GM10266 (cell line): ENCODE data around the gene SH3BP2.
A peak's percentile ranks its signal among the peaks of the same experiment; 100 is the strongest.
"Not testable (repeated sequence)": the region's sequence is repeated elsewhere in the genome, so short reads cannot be mapped to it uniquely, and the experiment has no call there.

Source experiments
- DNase-seq: peaks from one replicate; pipeline ENCODE4 v3.0.0; 2012; ENCODE audit errors: extremely low spot score
- TF ChIP-seq, protein P1 (sequence below): IDR thresholded peaks from 2 replicates; pipeline ENCODE4 v1.5.1; 2012; ENCODE audit warnings: mild to moderate bottlenecking, low read depth; ENCODE audit not compliant: control insufficient read depth, insufficient read depth; ENCODE audit errors: missing control alignments

SH3BP2 gene

DNA sequence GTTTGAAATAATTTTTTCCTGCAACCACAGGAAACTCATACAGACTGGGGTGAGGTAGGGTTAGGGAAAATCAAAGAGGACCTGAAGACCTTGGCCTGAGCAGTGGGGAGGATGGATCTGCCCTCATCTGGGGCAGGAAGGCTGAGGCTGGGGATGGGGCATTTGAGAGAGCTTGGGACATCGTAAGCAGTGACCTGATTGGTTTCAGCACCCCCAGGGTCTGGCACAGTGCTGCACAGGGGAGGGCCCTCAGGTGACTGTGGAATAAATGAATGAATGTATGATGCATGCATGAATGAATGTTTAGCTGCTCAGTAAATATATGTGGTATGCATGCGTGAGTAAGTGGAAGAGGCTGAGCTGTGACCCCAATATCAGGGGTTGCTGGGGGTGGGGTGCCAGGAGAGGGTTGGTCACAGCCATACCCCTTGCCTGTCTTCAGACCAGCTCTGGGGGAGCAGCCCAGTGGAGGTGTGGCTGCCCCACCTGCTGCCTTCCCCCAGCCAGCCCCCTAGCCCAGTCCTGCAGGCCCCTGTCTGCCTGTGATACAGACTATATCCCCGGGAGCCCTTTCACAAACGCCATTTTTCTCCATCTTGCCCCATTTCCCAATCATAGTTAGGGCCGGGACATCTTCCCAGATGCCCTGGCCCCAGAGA lies 25.7 kb upstream of the SH3BP2 start:
- TF ChIP-seq, protein P1, sequence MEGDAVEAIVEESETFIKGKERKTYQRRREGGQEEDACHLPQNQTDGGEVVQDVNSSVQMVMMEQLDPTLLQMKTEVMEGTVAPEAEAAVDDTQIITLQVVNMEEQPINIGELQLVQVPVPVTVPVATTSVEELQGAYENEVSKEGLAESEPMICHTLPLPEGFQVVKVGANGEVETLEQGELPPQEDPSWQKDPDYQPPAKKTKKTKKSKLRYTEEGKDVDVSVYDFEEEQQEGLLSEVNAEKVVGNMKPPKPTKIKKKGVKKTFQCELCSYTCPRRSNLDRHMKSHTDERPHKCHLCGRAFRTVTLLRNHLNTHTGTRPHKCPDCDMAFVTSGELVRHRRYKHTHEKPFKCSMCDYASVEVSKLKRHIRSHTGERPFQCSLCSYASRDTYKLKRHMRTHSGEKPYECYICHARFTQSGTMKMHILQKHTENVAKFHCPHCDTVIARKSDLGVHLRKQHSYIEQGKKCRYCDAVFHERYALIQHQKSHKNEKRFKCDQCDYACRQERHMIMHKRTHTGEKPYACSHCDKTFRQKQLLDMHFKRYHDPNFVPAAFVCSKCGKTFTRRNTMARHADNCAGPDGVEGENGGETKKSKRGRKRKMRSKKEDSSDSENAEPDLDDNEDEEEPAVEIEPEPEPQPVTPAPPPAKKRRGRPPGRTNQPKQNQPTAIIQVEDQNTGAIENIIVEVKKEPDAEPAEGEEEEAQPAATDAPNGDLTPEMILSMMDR = no peak

DNA sequence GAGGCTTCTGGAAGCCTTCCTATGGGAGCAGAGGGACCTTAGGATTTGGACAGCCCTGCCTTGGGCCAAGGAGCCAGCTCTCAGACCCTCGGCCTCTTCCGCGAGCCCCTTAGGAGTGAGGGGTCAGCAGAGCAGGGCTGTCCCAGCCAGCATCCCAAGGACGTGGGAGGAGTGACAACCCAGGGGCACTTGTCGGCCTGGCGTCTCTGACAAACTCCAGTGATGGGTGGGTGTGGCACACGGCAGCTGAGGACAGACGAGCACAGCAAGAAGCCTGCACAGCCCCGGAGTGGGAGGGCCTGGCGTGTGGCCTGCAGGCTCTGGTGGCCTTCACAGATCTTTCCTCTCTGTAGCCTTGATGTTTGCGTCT lies 25.2 kb upstream of the SH3BP2 start:
- TF ChIP-seq, protein P1 = no peak
- no peak for DNase-seq

More for the DNA sequence above, 25.7 kb upstream of the SH3BP2 start:
- no peak for DNase-seq

DNA sequence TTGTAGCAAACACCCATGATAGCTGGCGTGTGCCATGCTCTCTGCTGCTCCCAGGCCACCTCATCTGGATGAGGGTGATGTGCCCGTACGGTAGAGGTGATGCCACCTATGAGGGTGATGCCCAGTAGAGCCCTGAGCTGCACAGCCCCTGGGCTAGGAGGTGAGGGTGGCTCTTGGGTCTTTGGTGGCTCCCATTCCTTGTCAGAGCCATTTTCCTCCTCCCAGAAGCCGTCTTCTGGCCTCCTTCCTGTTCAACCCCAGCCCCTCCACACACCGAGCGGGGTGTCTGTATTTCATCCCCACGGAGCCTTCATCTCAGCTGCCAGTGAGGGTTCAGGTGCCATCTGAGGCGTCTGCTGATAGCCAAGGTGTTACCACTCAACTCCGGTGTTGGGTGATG lies 24.8 kb upstream of the SH3BP2 start:
- no peak for DNase-seq
- TF ChIP-seq, protein P1 = no peak

DNA sequence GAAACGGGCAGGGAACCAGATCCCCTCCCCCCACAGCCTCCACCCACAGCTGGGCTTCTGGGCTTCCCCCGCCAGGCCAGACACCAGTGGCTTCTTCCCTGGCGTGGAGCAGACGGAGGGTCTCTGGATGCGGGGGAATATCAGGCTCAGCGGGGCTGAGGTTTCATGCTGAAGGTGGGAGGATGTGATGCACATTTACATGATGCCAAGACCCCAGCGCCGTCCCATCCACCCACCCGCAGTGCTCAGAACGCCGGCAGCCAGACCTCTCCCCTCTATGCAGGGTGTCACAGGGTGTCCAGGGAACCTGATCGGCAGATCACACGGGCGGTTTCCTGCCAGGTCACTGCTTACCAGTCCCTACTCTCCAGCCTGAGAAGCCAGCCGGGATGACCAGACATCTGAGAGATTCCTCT lies 24.0 kb upstream of the SH3BP2 start:
- DNase-seq = no peak
- TF ChIP-seq, protein P1 = no peak

DNA sequence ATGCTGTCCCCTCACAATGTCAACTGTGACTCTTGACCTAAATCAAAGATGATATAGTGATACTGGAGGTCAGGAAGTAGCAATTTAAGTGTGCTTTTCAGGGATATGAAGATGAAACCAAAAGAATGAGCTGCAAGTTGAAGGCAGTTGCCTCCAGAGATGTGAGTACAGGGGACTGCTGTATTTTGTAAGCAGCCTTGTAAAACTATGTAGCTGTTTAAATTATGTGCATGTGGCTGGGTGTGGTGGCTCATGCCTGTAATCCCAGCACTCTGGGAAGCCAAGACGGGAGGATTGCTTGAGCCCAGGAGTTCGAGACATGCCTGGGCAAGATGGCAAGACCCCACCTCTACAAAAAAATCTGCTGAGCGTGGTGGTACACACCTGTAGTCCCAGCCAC lies 21.6 kb upstream of the SH3BP2 start:
- peak; percentile 30 for DNase-seq

DNA sequence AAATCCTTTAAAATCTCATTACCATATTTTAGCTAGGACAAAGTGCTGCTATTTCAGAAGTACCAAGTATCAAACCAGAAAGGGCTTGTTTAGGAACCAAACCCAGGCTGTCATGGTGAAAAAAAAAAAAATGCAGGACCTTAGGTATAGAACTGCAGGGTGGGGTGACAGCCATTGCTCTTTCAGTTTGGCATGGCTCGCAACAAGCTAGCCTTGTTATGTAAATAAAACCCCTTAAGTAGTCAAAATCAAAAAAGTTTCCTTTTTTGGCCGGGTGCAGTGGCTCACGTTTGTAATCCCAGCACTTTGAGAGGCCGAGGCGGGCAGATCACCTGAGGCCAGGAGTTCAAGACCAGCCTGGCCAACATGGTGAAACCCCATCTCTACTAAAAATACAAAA lies 12.2 kb upstream of the SH3BP2 start:
- not testable (repeated sequence) for DNase-seq

More for the DNA sequence above, 21.6 kb upstream of the SH3BP2 start:
- TF ChIP-seq, protein P1 = no peak

DNA sequence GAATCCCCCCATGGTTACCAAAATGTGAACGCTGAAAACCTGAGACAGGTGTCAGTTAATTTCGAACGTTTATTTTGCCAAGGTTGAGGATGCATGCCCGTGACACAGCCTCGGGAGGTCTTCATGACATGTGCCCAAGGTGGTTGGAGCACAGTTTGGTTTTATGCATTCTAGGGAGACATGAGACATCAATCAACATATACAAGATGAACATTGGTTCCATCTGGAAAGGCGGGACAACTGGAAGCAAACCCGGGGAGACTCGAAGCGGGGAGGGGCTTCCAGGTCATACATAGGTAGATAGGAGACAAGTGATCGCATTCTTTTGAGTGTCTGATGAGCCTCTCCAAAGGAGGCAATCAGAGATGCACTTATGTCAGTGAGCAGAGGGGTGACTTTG lies 11.0 kb upstream of the SH3BP2 start:
- DNase-seq = no peak
- TF ChIP-seq, protein P1 = no peak

DNA sequence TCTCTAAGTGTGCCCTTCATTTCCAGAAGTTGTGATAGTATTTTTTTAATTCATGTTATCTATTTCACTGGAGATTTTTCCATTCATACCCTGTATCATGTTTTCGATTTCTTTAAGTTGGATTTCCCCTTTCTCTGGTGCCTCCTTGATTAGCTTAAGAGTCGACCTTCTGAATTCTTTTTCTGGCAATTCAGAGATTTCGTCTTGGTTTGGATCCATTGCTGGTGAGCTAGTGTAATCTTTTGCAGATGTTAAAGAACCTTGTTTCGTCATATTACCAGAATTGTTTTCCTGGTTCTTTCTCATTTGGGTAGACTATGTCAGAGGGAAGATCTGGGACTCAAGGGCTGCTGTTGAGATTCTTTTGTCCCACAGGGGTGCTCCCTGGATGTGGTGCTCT lies 9.1 kb upstream of the SH3BP2 start:
- TF ChIP-seq, protein P1 = no peak
- DNase-seq = no peak
